PFSK-1 (cell line): ENCODE results near the gene NEU3.

Experiments
- POLR2AphosphoS5 ChIP-seq: IDR thresholded peaks from 2 replicates; pipeline ENCODE4 v1.6.1; 2012; ENCODE audit warnings: low read depth, mild to moderate bottlenecking, control low read depth, low read length, moderate library complexity
- REST ChIP-seq, 2 experiments: IDR thresholded peaks; 2 replicates each; pipeline versions ENCODE4 v1.6.1 to v1.8.0; 2011 to 2012; ENCODE audit warnings: low read depth in 2 of 2, low read length in 2 of 2, control low read depth in 1 of 2, inconsistent platforms in 1 of 2, mild to moderate bottlenecking in 1 of 2, moderate library complexity in 1 of 2; ENCODE audit not compliant: insufficient read depth in 1 of 2
- SIN3A ChIP-seq: IDR thresholded peaks from 2 replicates; pipeline ENCODE4 v1.6.1; 2012; ENCODE audit warnings: mild to moderate bottlenecking, low read length, moderate library complexity, borderline replicate concordance; ENCODE audit not compliant: insufficient read depth
- TAF1 ChIP-seq: IDR thresholded peaks from 2 replicates; pipeline ENCODE4 v1.6.1; 2012; ENCODE audit warnings: low read length, control low read depth, borderline replicate concordance; ENCODE audit not compliant: insufficient read depth

GRCh38 chr11:75029836-75030631, 41.3 kb downstream of the NEU3 start:
- TF ChIP-seq REST (IDR thresholded peaks at IDR 0.05; ENCODE audit: insufficient read depth in 1 of 2, low read depth in 2 of 2, low read length in 2 of 2) (no peak), POLR2AphosphoS5 (no peak), SIN3A (no peak), TAF1 (no peak)
